ENCODE data around the gene PLLP. TPM values are rescaled to one million over a fixed set of nuclear protein-coding genes. Genes with fewer than 3 reads are reported as not detected.

PLLP gene
- total and polyA plus RNA-seq, 10 of the 15 experiments (the other 5 are each of a cell fraction or from before 2014, with no cell fraction given), result 0.21 to 5.8 (median 0.67) TPM

DNA sequence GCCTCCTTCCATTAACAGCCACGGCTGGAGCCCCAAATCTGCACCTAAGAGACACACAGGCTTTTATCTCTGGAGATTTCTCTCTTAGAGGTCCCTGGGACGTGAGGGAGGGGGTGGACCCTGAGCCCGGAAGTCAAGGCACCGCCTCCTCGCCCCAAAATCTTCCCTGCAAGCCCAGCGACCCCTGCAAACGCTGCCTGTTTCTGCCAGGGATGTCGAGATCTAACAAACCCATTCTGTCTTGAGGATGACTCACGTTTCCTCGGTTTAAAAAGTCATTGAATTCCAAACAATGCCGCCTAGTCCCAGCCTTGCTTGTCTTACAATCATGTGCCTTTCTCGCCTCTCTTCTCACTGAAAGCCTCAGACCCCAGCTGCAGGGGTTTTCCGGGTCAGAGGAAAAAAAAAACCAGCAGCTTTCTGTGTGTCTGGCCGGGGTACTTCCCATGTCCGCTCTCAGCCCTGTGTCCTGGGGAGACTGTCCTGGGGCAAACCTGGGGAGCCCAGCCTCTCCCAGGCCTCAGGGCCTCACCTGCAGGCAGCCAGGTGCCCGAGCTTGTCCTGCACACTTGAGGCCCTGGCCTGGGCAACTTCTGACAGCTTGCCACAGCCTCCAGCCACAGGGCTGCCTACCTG lies 24.1 kb downstream of the PLLP start (continued):
- TF ChIP-seq RCOR1 (conservative IDR thresholded peaks at IDR 0.05; ENCODE audit: low read depth, low read length), result no peak
- peak; percentile 37 for TF ChIP-seq IKZF1 (conservative IDR thresholded peaks at IDR 0.05)
- no peak for TF ChIP-seq SMAD1 (IDR thresholded peaks at IDR 0.05; ENCODE audit: low read depth, partially characterized antibody)
- TF ChIP-seq, protein P1, sequence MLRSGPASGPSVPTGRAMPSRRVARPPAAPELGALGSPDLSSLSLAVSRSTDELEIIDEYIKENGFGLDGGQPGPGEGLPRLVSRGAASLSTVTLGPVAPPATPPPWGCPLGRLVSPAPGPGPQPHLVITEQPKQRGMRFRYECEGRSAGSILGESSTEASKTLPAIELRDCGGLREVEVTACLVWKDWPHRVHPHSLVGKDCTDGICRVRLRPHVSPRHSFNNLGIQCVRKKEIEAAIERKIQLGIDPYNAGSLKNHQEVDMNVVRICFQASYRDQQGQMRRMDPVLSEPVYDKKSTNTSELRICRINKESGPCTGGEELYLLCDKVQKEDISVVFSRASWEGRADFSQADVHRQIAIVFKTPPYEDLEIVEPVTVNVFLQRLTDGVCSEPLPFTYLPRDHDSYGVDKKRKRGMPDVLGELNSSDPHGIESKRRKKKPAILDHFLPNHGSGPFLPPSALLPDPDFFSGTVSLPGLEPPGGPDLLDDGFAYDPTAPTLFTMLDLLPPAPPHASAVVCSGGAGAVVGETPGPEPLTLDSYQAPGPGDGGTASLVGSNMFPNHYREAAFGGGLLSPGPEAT (IDR thresholded peaks at IDR 0.05; ENCODE audit: low read depth), result peak; percentile 92
- no peak for TF ChIP-seq BACH1 (IDR thresholded peaks at IDR 0.05; ENCODE audit: borderline replicate concordance)
- TF ChIP-seq NFIC (IDR thresholded peaks at IDR 0.05; ENCODE audit: low read depth, low read length), result peak; percentile 44; the same call in 1 of the 2 replicates
- TF ChIP-seq NR2C2 (IDR thresholded peaks at IDR 0.05; ENCODE audit: borderline replicate concordance, control insufficient read depth, insufficient read length, low read depth), result no peak
- 0 out of 2 replicates have a peak, but pooled peaks have one; percentile 2 for TF ChIP-seq SMC3 (IDR thresholded peaks at IDR 0.05; ENCODE audit: borderline replicate concordance, low read length)
- TF ChIP-seq RAD51 (IDR thresholded peaks at IDR 0.05), result peak; percentile 28; the same call in 1 of the 2 replicates
- 0 out of 2 replicates have a peak, but pooled peaks have one; percentile 11 for TF ChIP-seq MTA2 (IDR thresholded peaks at IDR 0.05; ENCODE audit: low read depth)
- TF ChIP-seq MYB (IDR thresholded peaks at IDR 0.05; ENCODE audit: borderline replicate concordance, low read depth, low read length), result no peak
- TF ChIP-seq CHD2 (IDR thresholded peaks at IDR 0.05; ENCODE audit: borderline replicate concordance, low read depth, low read length), result no peak
- TF ChIP-seq REST (IDR thresholded peaks at IDR 0.05; ENCODE audit: low read depth, low read length), result no peak
- TF ChIP-seq POLR2A (IDR thresholded peaks at IDR 0.05; ENCODE audit: low read depth, low read length), result no peak
- TF ChIP-seq TAF1 (IDR thresholded peaks at IDR 0.05; ENCODE audit: borderline replicate concordance, low read depth, low read length), result no peak
- TF ChIP-seq, protein P2, sequence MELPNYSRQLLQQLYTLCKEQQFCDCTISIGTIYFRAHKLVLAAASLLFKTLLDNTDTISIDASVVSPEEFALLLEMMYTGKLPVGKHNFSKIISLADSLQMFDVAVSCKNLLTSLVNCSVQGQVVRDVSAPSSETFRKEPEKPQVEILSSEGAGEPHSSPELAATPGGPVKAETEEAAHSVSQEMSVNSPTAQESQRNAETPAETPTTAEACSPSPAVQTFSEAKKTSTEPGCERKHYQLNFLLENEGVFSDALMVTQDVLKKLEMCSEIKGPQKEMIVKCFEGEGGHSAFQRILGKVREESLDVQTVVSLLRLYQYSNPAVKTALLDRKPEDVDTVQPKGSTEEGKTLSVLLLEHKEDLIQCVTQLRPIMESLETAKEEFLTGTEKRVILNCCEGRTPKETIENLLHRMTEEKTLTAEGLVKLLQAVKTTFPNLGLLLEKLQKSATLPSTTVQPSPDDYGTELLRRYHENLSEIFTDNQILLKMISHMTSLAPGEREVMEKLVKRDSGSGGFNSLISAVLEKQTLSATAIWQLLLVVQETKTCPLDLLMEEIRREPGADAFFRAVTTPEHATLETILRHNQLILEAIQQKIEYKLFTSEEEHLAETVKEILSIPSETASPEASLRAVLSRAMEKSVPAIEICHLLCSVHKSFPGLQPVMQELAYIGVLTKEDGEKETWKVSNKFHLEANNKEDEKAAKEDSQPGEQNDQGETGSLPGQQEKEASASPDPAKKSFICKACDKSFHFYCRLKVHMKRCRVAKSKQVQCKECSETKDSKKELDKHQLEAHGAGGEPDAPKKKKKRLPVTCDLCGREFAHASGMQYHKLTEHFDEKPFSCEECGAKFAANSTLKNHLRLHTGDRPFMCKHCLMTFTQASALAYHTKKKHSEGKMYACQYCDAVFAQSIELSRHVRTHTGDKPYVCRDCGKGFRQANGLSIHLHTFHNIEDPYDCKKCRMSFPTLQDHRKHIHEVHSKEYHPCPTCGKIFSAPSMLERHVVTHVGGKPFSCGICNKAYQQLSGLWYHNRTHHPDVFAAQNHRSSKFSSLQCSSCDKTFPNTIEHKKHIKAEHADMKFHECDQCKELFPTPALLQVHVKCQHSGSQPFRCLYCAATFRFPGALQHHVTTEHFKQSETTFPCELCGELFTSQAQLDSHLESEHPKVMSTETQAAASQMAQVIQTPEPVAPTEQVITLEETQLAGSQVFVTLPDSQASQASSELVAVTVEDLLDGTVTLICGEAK (IDR thresholded peaks at IDR 0.05; ENCODE audit: borderline replicate concordance), result no peak
- no peak for TF ChIP-seq TCF7 (IDR thresholded peaks at IDR 0.05; ENCODE audit: borderline replicate concordance)
- no peak for TF ChIP-seq E4F1 (IDR thresholded peaks at IDR 0.05; ENCODE audit: borderline replicate concordance, partially characterized antibody)
